Stimulated activated CD8-positive, alpha-beta memory T cell treated with anti-CD3 and anti-CD28 coated beads, Interleukin-4, amount 100 ng/mL, for 4 hours (primary cell): Measurements from ENCODE around the gene CLCNKA.
A peak's percentile ranks its signal among the peaks of the same experiment; 100 is the strongest.
"Not testable (repeated sequence)": the region's sequence is repeated elsewhere in the genome, so short reads cannot be mapped to it uniquely, and the experiment has no call there.

ENCODE experiments used
- DNase-seq, 2 donors: peaks; one replicate each; pipeline ENCODE4 v3.0.0-alpha.2; 2020; ENCODE audit warnings: low read depth in 2 of 2, low spot score in 1 of 2

The CLCNKA gene

GRCh38 chr1:16017076-16017460, 4.8 kb upstream of the CLCNKA start:
- no peak for DNase-seq

DNA sequence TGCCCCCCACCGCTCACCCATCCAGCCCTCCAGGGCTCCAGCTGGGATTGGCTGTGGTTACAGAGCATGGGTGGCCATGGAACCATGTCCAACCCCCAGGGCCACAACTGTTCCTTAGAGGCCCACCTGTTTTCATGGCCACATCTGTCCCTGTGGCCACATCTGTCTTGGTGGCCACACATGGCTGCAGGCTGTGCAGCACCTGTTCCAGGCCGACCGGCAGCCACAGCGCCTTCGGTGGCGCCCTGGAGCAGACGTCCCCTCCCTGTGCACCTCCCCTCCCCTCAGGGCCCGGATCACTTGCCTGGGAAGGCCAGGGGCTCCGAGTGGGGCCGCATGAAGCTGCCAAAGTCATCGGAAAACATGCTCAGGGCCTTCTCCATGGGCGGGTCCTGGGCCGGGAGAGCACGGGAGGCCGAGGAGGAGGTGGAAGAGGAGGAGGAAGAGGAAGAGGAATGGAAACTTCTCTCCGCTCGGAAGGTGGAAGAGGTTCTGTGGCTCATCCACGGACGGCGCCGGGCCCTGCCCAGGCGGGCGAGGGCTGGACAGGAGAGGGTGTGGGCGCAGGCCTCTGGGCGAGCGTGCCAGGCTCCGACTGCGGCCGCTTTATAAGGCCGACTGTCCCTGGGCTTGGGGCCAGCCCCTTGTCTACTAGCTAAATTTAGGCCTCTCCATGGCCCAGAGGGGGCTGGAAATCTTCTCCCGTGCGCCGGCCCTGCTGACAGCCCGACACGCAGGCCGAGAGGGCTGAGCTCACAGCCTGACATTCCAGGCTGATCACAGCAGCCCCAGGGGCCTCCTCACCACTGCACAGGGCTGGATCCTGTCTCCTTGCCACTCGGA, 4.2 kb upstream of the CLCNKA start, which contains the start of gene HSPB7:
Gene HSPB7 (minus strand): TSS at position 583 of the 843 bp plus-strand sequence. CDS start 80 bp downstream, at position 503.
- DNase-seq = no peak

DNA sequence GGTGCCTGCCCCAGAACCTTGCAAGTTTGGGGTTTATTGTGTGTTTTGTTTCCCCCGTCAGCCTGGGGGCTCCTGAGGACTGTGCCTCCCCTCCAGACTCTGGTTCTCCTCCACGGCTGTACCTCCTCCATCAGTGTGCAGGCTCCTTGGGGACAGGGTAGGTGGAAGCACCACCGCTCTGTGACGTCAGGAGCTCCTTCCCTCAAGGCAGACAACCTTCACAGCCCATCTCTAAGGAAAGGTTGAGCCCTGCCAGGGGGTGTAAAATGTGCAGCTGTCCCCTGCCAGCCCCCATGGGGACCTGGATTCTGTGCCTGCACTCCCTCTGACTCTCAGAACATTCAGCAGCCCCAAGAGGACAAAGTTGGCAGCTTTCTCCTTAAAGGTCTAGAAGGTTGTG, 3.5 kb upstream of the CLCNKA start:
- no peak for DNase-seq

GRCh38 chr1:16018749-16019643, 2.8 kb upstream of the CLCNKA start:
- DNase-seq = no peak

GRCh38 chr1:16019644-16020277, 2.1 kb upstream of the CLCNKA start:
- no peak for DNase-seq

GRCh38 chr1:16020325-16020724, 1.5 kb upstream of the CLCNKA start:
- no peak for DNase-seq

- not testable (repeated sequence) for DNase-seq
Observed at GRCh38 chr1:16020878-16021277, 958 bp upstream of the CLCNKA start.

- DNase-seq = no peak
Observed at GRCh38 chr1:16022393-16022792, 557 bp downstream of the CLCNKA start.

- no peak for DNase-seq
Observed at GRCh38 chr1:16023050-16023653, 1.3 kb downstream of the CLCNKA start.

DNA sequence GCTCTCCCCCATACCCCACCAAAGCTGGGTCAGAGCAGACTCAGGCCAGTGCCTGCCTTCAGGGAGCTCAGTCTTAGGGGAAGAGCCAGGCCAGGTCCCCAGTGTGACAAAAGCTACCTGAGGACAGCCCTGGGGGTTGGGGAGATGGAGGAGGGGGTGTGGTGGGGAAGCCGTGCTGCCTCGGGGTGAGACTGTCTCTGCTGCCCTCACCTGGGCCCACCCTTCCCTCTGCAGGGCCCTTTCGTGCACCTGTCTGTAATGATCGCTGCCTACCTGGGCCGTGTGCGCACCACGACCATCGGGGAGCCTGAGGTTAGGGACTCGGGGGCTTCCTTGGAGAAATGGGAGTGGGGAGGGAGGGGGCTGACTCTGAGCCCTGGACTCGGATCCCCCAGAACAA, 4.5 kb downstream of the CLCNKA start:
- DNase-seq = not testable (repeated sequence)

DNA sequence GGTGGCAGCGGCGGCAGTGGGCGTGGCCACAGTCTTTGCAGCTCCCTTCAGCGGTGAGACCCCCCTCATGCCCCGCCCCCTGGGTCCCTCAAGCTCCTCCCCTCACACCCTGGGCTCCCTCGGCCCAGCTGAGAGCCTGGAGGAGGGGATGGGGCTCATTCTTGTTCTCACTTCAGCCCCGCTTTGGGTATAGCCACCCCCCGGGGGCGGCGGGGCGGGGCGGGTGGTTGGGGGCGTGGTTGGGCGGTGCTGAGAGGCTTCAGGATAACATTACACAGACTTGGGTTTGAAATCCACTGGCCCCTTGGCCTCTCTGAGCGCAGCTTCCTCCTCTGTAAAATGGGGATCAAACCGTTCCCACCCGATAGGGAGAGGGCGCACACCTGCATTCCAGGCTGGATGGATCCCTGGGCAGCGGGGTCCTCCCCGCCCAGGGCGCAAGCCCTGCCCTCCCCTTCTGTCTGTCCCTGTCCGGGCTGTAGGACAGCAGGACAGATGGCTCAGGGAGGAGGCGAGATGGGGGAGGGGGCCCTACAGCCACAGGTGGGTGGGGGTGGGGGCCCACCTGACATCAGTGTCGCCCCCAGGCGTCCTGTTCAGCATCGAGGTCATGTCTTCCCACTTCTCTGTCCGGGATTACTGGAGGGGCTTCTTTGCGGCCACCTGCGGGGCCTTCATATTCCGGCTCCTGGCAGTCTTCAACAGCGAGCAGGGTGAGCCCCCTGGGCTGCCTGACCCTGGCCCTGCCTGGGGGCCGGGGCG, 5.1 kb downstream of the CLCNKA start:
- DNase-seq = peak in 1 of 2 donors; percentile 27

DNA sequence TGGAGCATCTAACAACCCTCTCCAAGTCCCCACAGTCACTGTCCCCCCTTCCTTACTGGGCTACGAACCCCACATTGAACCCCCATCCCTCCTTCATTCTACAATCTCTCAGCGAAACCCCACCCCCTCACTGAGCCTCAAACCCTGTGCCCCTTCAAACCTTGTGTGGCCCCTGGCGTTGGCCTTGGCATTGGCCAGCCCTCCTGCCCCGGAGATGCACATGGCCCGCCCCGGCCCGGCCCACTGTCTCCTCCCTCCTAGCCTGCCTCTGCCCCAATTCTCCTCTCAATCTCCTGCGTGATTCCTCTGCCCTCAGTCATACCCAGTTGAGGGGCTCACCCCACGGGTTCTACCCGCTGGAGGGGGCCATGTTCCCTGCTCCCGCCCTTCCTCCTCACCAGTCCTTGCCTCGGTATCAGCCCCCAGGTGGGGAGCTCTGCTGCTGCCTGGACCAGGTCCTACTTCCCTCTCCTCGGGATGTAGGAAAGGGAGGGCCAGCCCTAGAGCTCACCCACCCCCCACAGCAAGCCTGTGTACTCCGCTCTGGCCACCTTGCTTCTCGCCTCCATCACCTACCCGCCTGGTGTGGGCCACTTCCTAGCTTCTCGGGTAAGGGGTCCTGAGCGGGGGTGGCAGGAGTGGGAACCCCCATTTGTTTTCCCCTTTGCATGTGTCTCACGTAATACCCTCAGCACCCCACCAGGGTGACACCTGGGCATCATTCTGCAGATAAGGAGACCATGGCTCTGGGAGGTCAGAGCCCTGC, 6.6 kb downstream of the CLCNKA start:
- DNase-seq = no peak

DNA sequence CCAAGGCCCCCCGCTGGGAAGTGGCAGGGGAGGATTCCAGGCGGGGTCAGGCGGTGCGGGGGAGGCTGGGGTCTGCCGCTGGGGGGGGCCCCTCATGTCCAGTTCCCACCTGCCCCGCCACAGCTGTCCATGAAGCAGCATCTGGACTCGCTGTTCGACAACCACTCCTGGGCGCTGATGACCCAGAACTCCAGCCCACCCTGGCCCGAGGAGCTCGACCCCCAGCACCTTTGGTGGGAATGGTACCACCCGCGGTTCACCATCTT, 7.1 kb downstream of the CLCNKA start:
- DNase-seq = not testable (repeated sequence)

- no peak for DNase-seq
Observed at GRCh38 chr1:16029288-16029687, 7.5 kb downstream of the CLCNKA start.

DNA sequence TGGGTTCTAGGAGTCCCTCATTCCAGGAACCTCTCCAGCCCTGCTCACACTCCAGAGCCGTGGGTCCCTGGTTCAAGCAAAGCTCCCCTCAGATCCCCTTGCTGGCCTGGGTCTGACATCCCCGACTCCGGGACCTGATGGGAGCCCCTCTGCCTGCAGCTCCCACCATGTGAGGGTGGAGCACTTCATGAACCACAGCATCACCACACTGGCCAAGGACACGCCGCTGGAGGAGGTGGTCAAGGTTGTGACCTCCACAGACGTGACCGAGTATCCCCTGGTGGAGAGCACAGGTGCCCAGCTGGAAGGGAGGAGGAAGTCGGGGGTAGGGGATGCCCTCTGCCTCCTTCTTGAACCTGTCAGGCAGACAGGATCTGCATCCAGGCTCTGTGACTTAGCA, 9.7 kb downstream of the CLCNKA start:
- DNase-seq = no peak

DNA sequence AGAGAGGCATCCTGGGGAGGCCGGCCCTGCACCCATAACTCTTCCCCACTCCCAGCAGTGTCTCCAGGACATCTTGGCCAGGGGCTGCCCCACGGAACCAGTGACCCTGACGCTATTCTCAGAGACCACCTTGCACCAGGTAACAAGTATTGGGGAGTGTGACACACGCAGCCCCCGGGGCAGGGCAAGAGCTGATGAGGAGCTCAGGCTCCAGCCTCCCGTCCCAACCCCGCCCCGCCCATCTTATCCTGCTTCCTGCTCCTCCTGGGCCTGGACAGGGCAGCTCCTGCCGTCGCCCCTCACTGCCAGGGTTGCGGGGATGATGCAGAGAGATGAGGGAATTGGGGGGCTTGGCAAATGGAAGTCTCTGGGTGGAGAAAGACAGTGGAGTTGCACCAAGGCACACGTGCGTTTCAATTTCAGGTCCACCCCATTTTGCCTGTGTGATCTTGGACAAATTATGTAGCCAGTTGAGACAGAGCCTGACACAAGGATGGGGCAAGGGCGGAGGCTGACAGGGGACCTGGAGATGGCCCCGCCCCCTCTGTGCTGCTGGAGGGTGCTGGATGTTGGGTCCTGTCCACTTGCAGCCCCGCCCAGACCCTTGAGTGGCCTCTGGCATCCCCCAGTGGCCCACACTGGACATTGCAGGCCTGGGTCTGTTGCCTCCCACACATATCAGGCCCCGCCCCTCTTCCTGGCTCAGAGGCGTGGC, 10.7 kb downstream of the CLCNKA start:
- DNase-seq = no peak

GRCh38 chr1:16033103-16033632, 11.3 kb downstream of the CLCNKA start:
- DNase-seq = not testable (repeated sequence)

- DNase-seq = not testable (repeated sequence)
Observed at GRCh38 chr1:16036461-16036860, 14.6 kb downstream of the CLCNKA start.

DNA sequence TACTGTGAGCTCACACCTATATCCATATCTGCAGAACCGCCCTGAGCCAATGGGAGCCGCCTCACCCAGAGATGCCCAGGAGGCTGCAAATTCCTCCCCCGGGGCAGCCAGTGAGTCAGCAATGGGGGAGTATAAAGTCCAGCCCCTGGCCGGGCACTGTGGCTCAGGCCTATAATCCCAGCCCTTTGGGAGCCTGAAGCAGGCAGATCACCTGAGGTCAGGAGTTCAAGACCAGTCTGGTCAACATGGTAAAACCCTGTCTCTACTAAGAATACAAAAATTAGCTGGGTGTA, 16.7 kb downstream of the CLCNKA start:
- no peak for DNase-seq
